HG02763 (cell line): ENCODE data around the gene OGT.

Experiments
- ATAC-seq: cut with Tn5 transposase; IDR thresholded peaks from one replicate; pipeline ENCODE4 v1.9.1; 2021; ENCODE audit warnings: mild to moderate bottlenecking, moderate library complexity; ENCODE audit not compliant: unreplicated experiment

Gene OGT

DNA sequence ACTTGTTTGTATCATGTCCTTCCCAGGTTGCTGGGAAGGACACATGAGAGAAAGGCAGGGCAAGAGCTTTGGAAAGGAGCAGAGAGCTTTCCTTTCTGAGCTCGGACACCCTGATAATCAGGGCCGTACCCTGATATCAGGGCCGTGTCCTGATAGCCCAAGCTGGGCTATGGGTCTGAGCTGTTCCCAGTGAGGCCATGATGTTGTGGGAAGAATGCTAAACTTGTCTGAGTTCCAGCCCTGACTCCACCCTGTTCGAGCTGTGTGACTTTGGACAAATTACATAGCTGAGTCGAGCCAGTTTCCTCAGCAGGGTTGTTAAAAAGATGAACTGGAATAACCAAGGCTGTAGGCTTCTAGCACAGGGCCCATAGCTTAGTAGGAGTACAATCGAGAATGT is 88.7 kb downstream of the OGT start:
- ATAC-seq: no peak

DNA sequence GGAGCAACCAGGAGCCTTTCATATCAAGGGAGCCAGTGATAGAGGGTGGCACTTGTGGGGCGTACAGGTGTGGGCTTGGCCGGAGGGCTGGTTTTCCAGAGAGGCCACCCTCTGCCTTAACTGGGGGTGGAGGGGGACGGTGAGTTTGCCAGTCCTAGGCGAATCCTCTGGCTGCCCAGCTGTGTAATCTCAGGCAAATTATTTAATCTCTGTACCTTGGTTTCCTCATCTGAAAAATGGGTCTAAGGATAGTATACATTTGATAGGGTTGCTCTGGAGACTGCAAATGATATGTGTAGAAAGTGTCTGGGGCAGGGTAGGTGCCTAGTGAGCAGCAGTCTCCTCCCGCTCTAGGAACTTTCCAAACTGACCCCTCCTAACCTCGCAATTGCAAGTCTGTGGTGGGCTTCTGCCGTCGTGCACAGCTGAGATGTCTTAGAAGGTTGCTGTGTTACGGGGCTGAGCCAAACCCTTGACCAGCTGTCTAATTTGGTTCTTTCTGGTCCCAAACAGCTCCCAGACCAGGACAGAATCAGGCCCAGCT is 89.2 kb downstream of the OGT start:
- ATAC-seq: no peak

DNA sequence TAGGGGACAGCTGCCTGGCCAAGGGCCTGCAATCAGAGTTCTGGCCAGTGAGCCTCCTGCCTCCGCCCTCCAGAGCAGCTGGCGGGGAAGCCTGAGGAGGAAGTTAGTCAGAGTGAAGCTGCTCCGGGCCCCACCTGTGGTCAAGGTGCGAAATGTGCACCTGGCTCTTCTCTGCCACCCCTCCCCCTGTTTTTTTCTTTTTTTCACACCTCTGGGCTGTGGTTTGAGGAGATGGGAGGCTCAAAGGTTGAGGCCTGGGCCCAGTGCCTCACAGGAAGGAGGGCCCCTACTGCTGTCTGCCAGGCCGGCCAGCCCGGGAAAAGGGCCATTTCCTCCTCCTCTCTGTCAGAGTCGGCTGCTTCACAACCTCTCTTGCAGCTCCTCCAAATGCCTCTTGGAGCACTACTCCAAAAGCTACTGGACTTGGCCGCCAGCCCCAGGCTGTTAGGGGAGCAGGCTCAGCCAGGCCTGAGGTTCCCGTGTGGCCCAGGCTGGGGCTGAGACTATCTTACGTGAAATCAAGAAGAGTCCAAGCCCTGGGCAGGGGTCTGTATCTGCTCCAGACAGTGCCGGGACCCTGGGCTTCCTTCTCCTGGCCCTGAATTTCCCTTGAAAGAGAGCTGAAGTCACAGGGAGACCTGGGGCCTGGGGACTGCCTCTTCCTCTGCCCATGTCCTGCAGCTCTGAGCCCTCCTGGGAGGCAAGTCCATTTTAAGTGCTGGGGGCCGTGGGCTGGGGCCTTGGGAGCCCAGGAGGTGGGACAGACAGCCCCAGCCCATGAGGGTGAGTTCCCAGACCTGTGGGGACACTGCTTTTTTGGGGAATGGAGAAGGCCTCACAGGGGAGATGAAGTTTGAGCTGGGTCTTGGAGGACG is 89.9 kb downstream of the OGT start:
- peak; percentile 51 for ATAC-seq

DNA sequence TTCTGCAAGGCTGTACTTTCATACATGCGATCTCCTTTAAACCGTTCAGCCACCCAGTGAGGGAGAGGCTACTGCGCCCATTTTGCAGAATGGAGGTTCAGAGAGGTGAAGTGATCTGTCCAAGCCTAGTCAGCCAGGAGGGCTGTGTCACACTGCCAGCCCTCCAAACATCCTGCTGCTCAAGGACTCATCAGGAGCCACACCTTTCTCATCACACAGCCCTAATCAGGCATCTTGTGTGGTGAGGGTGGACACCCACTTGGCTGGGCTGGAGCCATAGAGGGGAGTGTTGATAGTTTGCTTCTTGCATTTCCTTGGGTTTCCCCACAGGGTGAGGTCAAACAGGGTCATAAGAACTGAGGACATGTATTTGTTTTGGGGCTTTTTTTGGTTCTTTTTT is 90.8 kb downstream of the OGT start:
- no peak for ATAC-seq

- no peak for ATAC-seq
Observed at GRCh38 chrX:71625471-71625870, 92.6 kb downstream of the OGT start.
